Stimulated activated CD8-positive, alpha-beta memory T cell treated with anti-CD3 and anti-CD28 coated beads, Interleukin-15, amount 100 ng/mL, for 1 hour (primary cell): ENCODE data around the gene NACC2.

Experiments
- DNase-seq: peaks from one replicate; pipeline ENCODE4 v3.0.0-alpha.2; 2020; ENCODE audit warnings: low read depth

NACC2 gene

DNA sequence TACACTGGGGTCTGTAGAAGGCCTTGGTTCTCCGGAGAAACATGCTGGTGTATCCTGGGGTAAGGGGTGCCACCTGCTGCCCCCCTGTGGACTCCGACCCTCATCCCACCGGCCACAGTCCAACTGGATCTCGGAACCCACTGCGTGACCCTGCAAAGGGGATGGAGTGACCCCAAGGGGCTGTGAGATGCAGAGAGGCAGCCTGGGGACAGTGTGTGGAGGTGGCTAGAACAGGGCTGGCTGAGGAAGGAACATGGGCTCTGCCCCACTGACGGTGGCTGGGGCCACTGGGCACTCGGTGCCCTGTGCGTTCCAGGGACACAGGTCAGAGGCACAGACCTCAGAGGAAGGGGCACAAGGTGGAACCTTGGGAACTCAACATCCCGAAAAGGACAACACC lies 2.3 kb downstream of the NACC2 start:
- no peak for DNase-seq

DNA sequence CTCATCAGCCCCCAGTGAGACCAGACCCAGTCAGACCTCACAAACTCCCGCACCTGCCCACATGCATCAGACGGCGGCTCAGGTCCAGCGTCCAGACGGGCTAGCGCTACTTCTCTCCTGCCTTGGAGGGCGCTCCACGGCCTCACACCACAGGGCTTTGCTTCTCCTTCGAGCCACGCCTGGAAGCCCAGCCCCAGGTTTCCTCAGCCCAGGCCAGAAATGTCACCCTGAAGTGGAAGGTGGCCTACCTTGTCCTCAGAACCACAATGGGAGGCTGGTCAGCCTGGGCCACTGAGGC lies 2.8 kb downstream of the NACC2 start:
- no peak for DNase-seq

DNA sequence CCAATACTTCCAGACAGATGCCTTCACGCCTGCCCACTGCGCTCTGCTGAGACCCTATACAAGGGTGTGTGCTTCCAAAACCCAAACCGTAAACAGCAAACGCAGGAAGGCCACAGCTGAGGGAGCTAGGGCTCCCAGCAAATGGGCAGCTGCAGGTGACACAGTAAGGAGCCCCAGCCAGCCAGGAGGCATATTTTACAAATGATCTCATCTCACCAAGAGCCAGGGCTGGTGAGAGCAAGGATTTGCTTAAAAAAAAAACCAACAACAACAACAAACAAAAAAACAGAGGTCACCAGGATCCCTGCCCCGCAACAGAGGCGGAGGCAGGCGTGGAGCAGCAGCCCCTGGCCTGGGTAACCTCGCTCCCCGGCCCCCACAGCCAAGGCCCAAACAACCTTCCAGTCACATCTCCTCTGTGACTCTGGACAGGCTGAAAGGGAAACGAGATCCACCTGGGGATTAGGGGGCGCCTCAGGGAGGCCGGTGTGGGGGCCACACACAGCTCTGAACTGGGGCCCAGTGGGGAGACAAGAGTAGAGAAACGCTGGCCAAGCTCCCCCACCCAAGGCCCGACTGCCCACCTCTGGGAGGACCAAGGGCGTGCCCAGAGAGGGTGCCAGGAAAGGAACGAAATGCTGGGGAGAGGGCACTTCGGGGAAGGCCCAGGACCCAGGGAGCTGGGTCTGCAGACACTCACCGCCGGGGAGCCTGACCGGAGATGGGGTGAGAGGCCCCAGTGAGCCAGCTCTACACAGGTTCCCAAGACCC lies 3.3 kb downstream of the NACC2 start:
- no peak for DNase-seq

DNA sequence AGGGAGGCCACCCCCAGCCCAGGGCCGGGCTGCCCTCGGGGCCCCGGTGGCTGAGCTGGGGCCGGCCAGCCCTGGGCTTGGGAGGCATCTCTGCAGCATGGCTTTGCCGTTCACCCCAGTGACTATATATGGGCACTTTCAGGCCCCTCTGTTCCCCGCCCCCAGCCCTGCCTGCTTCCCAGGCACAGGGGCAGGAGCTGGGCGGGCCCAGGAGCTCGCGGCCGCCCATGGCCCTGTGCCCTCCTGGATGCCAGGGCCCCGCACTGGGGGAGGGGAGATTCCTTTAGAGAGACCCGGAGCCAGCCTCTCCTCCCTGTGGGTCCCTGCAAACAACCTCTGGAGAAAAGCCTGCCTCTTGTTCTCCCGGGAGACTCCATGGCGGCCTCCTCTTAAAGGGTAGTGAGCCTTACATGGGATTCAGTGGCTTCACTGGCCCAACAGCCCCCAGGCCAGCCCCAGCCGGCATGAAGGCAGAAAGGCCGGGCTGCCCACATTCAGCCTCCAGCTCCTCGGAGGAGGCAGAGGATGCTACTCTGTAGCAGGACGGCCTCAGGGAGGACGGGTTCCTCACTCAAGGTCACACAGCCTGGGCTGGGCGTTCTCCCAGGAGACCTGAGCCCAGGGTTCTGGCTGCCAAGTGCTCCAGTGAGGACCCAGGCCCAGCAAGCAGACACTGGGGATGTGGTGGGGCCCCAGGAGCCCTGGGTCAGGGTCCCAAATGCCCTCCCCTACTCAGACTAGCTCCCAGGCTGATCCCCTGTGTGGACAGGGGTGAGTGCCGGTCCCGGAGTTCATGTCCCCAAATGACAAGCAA lies 4.1 kb downstream of the NACC2 start:
- DNase-seq = no peak

DNA sequence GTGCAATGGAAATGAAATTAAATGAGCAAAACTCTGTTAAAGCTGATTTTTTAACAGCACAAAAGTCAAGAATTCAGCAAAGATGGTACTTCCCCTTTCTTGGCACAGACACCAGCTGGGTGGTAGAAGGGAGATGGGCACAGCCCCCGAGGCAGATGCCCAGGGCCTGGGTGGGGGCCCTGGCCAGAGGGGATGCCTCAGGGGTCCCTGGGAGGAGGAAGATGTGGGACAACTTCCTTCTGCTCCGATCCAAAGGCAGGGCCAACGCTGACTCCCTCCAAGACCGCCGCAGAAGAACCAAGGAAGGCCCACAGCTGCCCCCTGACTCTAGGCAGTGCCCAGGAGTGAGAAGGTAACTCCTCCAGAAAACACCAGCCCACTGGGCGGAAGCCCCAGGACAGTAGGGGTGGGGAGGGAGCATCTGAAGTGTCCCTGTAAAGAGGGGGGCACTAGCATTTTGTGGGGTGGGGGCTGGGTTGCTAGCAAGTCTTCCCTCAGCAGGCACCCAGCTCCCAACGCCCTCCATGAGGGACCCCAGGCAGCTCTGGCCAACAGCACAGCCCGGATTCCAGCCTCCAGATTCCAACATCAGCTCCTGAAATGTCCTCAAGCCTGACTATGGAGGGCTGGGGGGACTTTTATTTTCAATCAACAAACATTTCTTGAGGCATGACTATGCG lies 4.9 kb downstream of the NACC2 start:
- no peak for DNase-seq

DNA sequence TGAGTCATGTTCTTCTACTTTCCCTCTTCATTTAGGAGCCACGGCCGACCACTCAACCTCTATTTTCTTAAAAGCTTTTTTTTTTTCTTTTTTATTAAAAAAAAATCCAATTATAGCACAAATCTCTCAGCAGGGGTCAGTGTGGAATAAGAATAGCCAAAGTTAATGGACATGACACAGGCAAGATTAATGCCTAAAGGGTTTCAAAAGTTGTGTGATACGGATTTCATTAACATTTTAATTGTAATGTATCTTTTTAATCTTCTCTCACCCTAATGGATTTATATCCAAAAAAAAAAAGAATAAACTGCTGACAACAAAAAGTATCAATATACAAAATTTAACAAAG lies 5.4 kb downstream of the NACC2 start:
- no peak for DNase-seq

DNA sequence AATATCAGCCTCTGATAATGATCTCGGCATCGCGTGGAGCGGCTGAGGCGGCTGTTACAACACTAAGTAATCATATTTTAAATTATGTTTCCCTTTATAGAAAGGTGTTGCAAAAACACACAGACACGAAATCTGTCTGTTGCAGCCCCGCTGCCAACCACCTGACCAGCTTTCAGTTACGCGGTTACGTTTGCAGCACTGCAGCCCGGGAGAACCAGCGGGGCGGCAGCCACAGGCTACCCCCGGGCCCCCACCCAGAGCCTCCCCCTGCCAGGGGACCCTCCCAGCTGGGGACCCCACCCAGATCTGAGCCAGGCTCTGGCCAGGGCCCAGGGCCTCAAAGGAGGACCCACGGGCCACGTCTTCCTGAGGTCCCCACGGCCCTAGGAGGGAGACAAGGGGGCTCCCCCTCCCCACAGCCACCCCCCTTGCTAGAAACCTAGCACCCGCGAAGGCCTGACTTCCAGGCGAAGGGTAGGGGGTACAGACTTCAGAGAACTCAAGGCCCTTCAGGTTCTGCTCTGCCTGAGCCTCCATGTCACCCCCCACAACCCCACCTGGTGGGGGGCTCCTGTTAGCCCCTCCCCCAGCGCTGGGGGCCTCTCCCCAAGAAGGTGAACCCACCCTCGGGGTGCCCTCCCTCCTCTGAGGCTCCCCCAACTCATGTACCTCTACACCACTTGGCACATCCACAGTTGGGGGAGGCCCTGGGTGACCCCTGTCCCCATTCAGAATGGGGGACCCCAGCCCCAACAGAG lies 6.0 kb downstream of the NACC2 start:
- no peak for DNase-seq

DNA sequence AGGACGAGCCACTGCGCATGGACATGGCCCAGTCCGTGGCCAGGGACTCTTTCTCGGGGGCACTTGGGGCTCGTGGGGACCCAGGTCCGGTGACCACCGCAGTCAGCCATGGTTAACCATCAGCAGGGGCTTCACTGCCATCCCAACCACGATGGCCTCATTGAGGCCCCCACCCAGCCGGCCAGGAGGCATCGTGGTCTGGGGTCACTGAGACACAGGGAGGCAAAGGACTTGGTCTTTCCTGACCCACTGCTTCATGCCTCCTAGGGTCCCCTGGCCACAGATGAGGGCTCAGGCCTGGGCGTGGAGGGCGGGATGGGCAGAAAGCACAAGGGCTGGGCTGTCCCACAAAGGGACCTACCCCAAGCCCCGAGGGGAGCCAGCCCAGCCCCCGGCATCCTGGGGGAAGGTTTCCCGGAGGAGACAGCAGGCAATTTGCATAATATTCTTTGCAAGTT lies 6.6 kb downstream of the NACC2 start:
- DNase-seq = no peak

DNA sequence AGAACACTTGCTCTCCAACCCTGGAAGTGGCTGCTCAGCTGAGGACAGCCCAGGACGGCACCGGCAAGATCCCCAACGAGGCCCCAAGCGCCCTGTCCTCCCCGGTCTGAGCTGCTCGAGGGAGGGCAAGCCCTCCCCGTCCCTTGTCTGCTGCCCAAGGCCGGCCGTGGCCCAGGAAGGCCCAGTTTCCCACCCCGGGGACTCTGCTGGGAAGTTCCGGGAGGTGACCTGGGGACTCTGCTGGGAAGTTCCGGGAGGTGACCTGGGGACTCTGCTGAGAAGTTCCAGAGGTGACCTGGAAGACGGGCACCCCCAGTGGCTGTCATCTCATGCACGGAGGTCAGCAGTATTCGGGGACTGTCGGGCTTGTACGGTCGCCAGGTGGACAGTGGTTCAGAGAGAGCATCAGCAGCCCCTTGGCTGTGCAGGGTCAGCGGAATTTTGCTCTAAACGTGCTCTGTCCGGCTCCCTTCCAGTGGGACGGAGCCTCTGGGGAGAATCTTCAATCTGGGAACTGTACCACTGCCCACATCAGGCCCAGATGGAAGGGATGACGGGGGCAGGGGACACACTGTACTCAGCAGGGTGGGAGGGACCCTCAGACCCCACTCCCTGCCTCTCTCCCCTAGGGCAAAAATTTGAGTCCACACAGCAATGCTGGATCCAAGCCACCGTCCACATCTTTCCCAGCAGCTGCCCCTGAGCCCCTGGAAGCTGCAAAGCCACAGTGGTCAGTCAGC lies 7.2 kb downstream of the NACC2 start:
- DNase-seq = no peak

DNA sequence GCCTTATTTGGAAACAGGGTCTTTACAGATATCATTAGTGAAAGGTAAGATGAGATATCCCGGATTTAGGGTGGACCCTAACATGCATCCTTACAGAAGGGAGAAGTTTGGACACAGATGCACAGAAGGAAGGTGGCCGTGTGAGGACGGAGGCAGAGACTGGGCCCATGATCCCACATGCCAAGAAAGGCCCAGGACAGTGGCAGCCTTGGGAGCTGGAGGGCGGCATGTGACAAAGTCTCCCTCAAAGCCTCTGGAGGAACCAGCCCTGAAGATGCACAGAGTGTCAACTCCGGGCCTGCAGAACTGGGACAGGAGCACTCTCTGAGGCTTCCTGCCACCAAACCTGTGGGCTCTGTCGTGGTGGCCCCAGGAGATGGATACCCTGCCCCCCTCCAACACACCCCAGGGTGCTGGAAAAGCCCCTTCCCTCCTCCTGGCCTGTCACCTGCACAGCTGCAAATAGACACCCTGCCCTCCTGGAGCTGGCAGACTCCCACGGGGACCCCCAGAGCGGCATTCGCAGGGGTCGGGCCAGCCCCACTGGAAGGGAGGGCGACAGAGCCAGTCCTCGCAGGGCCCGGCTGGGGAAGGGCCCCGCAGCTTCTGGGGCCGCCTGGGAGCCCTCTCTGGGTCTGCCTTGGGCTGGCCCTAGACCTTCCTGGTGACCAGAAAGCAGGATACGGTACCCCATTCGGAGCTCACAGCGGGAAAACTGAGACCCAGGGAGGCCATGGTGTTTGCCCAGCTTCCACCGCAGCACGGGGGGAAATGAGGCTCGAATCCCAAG lies 7.9 kb downstream of the NACC2 start:
- no peak for DNase-seq

DNA sequence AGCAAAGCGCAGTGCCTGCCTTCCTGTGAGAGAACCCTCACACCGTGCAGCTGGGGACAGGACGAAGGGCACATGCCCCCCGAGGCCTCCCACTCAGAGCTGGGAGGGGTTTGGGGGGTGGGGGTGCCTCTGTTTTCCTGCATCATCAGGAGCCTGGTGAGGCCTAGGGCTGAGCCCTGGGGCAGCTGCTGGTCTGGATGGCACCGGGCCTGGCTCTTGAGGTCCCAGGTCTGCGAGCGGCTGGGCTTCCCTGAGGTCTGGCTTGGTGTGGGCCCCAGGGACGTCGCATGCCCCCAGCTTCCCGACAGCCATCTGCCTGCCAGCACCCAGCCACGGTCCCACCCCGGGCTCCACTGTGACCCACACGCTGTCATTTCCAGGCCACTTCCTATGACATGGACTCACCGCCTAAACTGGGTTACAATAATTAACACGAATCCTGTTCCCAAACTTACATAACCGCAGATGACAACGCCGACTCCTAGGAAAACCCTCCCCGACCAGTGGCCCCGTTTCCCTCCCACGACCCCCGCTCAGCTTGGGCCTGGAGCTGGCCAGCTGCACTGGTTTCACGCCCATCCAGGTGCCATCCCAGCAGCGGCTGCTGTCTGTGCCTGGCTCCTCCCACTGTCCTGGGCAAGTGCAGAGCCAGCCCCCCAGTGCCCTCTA lies 8.7 kb downstream of the NACC2 start:
- no peak for DNase-seq

DNA sequence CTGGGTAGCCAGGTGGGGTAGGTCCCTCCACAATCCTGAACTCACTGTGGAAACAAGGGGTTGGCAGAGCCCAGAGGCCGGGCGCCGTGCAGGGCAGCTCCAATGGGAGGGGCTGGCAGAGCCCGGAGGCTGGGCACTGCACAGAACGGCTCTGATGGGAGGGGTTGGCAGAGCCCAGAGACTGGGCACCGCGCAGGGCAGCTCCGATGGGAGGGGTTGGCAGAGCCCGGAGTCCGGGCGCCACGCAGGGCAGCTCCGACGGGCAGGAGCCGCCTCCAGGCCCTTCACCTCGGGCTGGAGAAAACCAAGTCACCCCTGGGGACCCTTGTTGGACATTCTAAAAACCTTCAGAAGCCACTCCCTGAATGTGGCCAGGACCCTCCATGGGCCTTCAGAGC lies 9.3 kb downstream of the NACC2 start:
- DNase-seq = no peak

DNA sequence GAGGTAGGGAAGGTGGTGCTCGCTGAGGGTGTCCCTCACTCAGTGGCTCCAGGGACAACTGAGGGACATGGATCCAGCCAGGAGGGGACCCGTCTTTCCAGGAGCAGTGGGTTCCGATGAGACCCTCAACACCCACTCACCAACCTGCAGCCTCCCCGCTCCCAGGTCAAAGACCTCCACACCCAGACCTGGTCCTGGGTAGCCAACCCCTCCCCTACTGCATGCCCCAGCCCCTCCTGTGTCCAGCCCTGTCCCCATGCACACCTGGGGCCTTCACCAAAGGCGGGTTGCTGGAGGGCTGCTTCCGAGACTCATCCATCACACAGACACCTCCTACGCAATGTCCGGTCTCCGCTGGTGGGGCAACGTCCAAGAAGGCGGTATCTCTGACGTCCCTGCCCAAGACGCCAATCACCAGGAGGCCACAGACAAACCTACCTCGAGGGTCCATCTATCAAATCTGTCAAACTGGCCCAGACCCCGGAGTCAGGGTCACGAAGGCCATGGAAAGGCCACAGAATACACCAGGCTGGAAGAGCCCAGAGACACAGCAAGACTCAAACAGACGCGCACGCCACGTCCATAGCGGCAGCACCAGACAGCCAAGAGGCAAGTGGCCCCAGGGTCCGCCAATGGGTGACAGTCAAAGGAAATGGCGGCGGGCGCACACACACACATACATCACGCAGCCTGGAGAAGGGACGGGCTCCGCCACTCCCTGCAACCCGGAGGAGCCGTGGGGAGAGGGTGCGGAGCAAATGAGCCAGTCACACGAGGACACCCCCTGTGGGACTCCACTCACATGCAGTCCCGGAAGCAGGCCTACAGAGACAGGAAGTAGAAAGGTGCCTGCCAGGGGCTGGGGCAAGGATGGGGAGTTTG lies 10.8 kb downstream of the NACC2 start:
- no peak for DNase-seq

DNA sequence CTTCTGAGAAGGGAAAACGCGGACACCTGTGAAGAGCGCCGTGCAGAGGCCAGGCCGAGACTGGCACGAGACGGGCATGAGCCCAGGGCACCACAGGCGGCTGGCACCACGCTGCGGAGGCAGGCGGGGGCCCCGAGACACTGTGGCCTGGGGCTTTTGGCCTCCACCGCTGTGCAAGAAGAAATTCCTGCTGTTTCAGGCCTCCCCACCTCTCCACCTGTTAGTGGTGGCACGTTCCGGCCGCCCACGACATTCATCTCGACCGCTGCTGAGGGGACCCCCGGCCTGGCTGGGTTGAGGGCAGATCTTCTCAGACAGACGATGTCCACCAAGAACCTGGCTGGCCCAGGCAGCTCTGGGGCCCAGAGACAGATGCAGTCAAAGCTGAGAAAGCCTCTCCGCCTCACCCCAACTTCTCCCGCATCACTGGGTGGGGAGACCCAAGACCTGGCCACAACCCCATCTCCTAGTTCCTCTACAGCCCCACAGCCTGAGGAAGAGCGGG lies 11.5 kb downstream of the NACC2 start:
- DNase-seq = no peak

DNA sequence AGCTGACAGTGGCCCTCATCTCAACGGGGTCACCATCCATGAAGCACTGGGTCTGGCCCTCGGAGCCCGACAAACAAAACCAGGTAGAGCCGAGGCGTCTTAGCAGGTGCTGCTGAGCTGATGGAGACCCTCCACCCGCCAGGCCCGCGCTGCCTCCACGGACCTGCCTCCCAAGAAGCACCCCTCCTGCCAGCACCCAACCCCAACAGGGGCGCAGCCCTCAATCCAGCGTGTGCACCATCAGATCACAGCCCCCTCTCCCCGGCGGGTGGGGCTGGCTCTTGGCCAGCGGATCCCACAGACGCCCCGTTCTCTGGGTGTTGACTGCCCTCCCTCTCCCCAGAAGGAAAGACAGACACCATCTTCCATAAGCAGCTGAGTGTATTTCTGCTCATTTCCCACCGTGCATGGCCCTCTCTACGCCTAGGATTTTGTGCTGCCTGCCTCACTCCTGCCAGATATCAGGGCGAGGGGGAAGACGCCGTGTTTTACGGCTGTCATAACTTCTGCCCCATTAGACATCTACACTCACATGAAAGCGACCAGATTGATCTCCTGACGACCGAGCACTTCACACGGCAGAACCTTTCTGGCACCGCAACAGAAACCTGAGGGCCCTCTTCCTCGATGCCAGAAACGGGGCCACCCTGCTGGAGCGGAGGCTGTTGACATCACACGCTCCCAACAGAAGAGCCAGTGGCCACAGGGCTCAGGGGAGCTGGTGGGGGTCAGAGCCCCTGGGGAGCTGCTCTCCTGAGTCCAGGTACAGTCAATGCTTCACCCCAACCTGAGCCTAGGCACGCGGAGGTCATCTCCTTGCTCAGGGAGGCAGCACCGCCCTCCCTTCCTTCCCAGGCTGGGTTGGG lies 12.4 kb downstream of the NACC2 start:
- DNase-seq = no peak

DNA sequence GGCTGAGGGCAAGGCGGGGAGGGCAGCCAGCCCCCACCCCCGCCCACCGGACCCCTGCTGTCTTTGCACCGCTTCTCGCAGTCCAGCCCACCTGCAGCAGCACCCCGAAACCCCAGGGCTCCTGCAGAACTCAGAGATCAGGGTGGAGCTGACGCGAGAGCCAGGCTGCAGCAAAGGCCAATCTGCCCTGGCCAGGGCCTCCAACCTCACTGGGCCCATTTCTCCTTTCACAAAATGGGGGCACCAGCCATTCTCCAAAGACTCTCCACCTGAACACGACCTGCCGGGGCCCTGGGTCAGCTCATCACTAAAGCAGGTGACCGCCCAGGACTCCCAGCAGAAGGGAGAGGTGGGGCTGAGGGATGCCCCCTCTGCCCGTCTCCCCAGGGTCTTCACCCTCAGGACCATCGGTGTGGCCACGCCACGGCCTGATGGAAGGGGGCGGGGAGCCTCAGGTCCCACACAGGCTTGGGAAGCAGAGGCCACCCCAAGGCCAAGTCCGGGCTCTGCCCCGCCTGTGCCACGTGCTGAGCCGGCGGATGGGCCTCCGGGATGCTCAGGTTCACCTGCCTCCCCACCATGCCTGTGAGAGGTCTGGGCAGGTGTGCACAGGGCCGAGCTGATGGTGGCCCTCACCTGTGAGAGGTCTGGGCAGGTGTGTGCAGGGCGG lies 13.1 kb downstream of the NACC2 start:
- DNase-seq = no peak

DNA sequence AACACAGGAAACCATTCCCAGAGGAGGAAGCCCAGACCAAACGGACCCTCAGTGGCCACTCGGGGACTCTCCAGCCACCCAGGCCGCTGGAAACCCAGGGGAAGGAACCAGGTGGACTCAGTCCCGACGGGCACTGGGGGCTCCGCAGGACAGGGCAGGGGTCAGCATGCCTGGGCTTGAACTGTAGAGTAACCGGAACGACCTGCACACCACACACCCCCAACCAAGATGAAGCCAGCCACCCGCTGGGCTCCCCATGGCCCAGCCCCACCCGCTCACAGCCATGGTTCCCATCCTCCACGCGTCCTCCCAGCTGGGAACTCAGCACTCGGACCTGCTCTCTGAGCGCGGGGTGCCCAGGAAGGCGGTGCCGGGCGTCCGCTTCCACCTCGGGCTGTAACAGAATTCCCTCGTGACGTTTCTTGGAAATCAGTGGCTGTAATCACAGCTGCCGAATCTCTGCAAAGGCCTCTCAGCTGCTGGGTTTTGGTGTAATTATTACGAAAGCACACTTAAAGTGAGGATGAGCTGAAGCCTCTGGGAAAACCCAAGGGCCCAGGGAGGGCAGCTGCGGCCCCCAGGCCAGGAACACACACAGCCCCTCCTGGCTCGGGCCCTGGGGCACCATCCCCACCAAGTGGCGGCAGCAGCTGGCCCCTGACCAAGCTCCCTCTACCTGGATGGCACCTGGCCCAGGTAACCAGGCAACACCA lies 13.8 kb downstream of the NACC2 start:
- no peak for DNase-seq
